K562 (cell line): Measurements from ENCODE around the gene S100A1. TPM values are rescaled to one million over a fixed set of nuclear protein-coding genes. Genes with fewer than 3 reads are reported as not detected.

Source experiments
- ARID1B ChIP-seq: fragments of 450-650 bp; IDR thresholded peaks from 2 replicates; pipeline ENCODE4 v1.6.1; 2016; ENCODE audit warnings: antibody characterized with exemption, mild to moderate bottlenecking, inconsistent platforms
- HIVEP1 ChIP-seq: fragments of 250-450 bp; sonication (Bioruptor Pico); IDR thresholded peaks from 2 replicates; pipeline ENCODE4 v1.4.0; 2020; ENCODE audit warnings: mild to moderate bottlenecking
- KHSRP ChIP-seq: fragments of 450-650 bp; IDR thresholded peaks from 2 replicates; pipeline ENCODE4 v1.6.1; 2017
- MCM3 ChIP-seq: fragments of 450-650 bp; IDR thresholded peaks from 2 replicates; pipeline ENCODE4 v1.6.1; 2016
- RBM15 ChIP-seq: fragments of 200-400 bp; formaldehyde crosslinking; IDR thresholded peaks from 2 replicates; pipeline ENCODE4 v1.6.1; 2018; ENCODE audit warnings: mild to moderate bottlenecking, low read length, moderate library complexity; ENCODE audit not compliant: insufficient read depth
- RFX1 ChIP-seq: fragments of 450-650 bp; IDR thresholded peaks from 2 replicates; pipeline ENCODE4 v1.6.1; 2016; ENCODE audit warnings: mild to moderate bottlenecking, moderate library complexity
- TAL1 ChIP-seq: fragments of 450-650 bp; IDR thresholded peaks from 2 replicates; pipeline ENCODE4 v1.6.1; 2016; ENCODE audit warnings: mild to moderate bottlenecking
- XRCC5 ChIP-seq: fragments of 200-400 bp; formaldehyde crosslinking; IDR thresholded peaks from 2 replicates; pipeline ENCODE4 v1.6.1; 2017; ENCODE audit warnings: low read depth, mild to moderate bottlenecking, low read length
- ZFPM2 ChIP-seq: fragments of 250-450 bp; sonication (Bioruptor Pico); IDR thresholded peaks from 2 replicates; pipeline ENCODE4 v1.5.1; 2022; ENCODE audit warnings: mild to moderate bottlenecking
- ZNF253 ChIP-seq: fragments of 250-450 bp; sonication (Bioruptor Pico); conservative IDR thresholded peaks from 2 replicates; pipeline ENCODE4 v1.6.1; 2021; ENCODE audit warnings: mild to moderate bottlenecking
- ZNF274 ChIP-seq: IDR thresholded peaks from 2 replicates; pipeline ENCODE4 v1.6.1; 2011; ENCODE audit warnings: low read depth, mild to moderate bottlenecking, low read length, moderate library complexity, borderline replicate concordance
- ZNF766 ChIP-seq: fragments of 200-800 bp; sonication (Bioruptor generic); conservative IDR thresholded peaks from 2 replicates; pipeline ENCODE4 v1.6.1; 2016; ENCODE audit warnings: missing genetic modification characterization, missing compliant biosample characterization
- polyA plus RNA-seq, 8 experiments: library from polyadenylated mRNA; depleted of rRNA in 4 of 8; stranded (reverse) in 5 of 8; unstranded in 3 of 8; fragments of >200 nt; fragmentation: Nextera tagmentation in 2 of 8; fragmentation: Illumina TruSeq in 1 of 8; extraction: Ambion mirVana in 2 of 8; extraction: Trizol in 1 of 8; gene quantifications; 2 replicates each; pipeline versions ENCODE4 v1.2.1 to v1.2.3, GENCODE V29; 2011 to 2014; ENCODE audit warnings: inconsistent platforms in 1 of 8, missing spikeins in 1 of 8
- total RNA-seq, 7 experiments: library from RNA; depleted of rRNA in 6 of 7; stranded (reverse); fragments of >200 nt in 6 of 7; fragmentation: Illumina TruSeq in 2 of 7; extraction: Trizol in 2 of 7; gene quantifications; 2 replicates each; pipeline versions ENCODE4 v1.2.1 to v1.2.3, GENCODE V29; 2011 to 2021; ENCODE audit warnings: low replicate concordance in 1 of 7
- TF ChIP-seq, protein P1 (sequence below): fragments of 250-450 bp; sonication (Bioruptor Pico); IDR thresholded peaks from 2 replicates; pipeline ENCODE4 v1.4.0; 2020
- TF ChIP-seq, protein P2 (sequence below), 2 experiments: fragments of 450-650 bp; IDR thresholded peaks; 2 replicates each; pipeline ENCODE4 v1.6.1; 2018; ENCODE audit warnings: mild to moderate bottlenecking in 2 of 2, low read depth in 1 of 2; ENCODE audit not compliant: partially characterized antibody in 2 of 2
- TF ChIP-seq, protein P3 (sequence below), 2 experiments: fragments of 450-650 bp; IDR thresholded peaks; 2 replicates each; pipeline ENCODE4 v1.6.1; 2016; ENCODE audit warnings: mild to moderate bottlenecking in 2 of 2, borderline replicate concordance in 1 of 2, low read depth in 1 of 2, moderate library complexity in 1 of 2

Gene S100A1
- total and polyA plus RNA-seq, 9 of the 15 experiments (the other 6 are each of a cell fraction or from before 2014, with no cell fraction given): 0.44 to 30.1 (median 12.7) TPM

DNA sequence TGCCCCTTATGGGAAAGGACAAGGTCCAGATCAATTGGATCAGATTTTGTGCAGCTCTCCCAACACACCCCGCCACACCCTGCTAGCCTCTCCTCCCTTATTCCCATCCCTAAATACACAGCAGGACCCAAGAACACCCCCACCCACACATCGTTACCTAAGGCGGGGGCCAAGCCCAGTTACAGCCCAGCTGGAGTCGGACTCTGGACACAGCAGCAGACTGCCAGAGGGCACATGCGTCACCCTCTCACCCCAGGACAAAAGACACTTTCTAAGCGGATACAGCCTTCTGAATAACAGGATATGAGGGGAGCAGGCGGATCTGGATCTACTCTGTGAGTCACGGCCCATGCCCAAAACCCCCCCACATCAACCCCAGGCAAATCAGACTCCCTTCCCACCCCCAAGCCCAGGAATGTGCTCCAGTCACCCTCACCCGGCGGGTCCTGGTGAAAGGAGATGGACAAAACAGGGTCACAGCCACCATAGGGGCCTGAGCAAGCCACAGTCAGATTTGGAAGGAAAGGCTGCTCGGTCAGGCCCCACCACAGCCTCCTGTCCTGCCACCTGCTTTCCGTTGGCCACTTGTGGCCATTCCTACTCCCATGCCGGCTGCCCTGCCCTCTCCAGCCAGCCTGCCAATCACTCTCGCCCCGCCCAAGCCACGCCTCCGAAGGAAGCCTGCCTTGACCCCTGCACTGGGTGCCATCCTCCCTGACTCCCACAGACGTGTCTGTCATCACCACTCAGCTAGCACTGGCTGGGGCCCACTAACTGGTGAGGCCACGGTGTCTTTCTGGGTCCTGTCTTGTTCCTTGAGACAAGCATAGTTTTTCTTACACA, 19.3 kb upstream of the S100A1 start (continued):
- TF ChIP-seq, protein P1, sequence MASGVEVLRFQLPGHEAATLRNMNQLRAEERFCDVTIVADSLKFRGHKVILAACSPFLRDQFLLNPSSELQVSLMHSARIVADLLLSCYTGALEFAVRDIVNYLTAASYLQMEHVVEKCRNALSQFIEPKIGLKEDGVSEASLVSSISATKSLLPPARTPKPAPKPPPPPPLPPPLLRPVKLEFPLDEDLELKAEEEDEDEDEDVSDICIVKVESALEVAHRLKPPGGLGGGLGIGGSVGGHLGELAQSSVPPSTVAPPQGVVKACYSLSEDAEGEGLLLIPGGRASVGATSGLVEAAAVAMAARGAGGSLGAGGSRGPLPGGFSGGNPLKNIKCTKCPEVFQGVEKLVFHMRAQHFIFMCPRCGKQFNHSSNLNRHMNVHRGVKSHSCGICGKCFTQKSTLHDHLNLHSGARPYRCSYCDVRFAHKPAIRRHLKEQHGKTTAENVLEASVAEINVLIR (CRISPR knock-in tag): no peak
- no peak for TF ChIP-seq MCM3
- TF ChIP-seq ZNF253 (CRISPR knock-in tag): no peak
- TF ChIP-seq ARID1B: peak; percentile 74
- no peak for TF ChIP-seq ZNF766
- no peak for TF ChIP-seq RFX1
- TF ChIP-seq, protein P2, sequence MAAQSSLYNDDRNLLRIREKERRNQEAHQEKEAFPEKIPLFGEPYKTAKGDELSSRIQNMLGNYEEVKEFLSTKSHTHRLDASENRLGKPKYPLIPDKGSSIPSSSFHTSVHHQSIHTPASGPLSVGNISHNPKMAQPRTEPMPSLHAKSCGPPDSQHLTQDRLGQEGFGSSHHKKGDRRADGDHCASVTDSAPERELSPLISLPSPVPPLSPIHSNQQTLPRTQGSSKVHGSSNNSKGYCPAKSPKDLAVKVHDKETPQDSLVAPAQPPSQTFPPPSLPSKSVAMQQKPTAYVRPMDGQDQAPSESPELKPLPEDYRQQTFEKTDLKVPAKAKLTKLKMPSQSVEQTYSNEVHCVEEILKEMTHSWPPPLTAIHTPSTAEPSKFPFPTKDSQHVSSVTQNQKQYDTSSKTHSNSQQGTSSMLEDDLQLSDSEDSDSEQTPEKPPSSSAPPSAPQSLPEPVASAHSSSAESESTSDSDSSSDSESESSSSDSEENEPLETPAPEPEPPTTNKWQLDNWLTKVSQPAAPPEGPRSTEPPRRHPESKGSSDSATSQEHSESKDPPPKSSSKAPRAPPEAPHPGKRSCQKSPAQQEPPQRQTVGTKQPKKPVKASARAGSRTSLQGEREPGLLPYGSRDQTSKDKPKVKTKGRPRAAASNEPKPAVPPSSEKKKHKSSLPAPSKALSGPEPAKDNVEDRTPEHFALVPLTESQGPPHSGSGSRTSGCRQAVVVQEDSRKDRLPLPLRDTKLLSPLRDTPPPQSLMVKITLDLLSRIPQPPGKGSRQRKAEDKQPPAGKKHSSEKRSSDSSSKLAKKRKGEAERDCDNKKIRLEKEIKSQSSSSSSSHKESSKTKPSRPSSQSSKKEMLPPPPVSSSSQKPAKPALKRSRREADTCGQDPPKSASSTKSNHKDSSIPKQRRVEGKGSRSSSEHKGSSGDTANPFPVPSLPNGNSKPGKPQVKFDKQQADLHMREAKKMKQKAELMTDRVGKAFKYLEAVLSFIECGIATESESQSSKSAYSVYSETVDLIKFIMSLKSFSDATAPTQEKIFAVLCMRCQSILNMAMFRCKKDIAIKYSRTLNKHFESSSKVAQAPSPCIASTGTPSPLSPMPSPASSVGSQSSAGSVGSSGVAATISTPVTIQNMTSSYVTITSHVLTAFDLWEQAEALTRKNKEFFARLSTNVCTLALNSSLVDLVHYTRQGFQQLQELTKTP (IDR thresholded peaks at IDR 0.05; ENCODE audit: low read depth in 1 of 2, partially characterized antibody in 2 of 2): no peak
- TF ChIP-seq KHSRP: no peak
- TF ChIP-seq, protein P3, sequence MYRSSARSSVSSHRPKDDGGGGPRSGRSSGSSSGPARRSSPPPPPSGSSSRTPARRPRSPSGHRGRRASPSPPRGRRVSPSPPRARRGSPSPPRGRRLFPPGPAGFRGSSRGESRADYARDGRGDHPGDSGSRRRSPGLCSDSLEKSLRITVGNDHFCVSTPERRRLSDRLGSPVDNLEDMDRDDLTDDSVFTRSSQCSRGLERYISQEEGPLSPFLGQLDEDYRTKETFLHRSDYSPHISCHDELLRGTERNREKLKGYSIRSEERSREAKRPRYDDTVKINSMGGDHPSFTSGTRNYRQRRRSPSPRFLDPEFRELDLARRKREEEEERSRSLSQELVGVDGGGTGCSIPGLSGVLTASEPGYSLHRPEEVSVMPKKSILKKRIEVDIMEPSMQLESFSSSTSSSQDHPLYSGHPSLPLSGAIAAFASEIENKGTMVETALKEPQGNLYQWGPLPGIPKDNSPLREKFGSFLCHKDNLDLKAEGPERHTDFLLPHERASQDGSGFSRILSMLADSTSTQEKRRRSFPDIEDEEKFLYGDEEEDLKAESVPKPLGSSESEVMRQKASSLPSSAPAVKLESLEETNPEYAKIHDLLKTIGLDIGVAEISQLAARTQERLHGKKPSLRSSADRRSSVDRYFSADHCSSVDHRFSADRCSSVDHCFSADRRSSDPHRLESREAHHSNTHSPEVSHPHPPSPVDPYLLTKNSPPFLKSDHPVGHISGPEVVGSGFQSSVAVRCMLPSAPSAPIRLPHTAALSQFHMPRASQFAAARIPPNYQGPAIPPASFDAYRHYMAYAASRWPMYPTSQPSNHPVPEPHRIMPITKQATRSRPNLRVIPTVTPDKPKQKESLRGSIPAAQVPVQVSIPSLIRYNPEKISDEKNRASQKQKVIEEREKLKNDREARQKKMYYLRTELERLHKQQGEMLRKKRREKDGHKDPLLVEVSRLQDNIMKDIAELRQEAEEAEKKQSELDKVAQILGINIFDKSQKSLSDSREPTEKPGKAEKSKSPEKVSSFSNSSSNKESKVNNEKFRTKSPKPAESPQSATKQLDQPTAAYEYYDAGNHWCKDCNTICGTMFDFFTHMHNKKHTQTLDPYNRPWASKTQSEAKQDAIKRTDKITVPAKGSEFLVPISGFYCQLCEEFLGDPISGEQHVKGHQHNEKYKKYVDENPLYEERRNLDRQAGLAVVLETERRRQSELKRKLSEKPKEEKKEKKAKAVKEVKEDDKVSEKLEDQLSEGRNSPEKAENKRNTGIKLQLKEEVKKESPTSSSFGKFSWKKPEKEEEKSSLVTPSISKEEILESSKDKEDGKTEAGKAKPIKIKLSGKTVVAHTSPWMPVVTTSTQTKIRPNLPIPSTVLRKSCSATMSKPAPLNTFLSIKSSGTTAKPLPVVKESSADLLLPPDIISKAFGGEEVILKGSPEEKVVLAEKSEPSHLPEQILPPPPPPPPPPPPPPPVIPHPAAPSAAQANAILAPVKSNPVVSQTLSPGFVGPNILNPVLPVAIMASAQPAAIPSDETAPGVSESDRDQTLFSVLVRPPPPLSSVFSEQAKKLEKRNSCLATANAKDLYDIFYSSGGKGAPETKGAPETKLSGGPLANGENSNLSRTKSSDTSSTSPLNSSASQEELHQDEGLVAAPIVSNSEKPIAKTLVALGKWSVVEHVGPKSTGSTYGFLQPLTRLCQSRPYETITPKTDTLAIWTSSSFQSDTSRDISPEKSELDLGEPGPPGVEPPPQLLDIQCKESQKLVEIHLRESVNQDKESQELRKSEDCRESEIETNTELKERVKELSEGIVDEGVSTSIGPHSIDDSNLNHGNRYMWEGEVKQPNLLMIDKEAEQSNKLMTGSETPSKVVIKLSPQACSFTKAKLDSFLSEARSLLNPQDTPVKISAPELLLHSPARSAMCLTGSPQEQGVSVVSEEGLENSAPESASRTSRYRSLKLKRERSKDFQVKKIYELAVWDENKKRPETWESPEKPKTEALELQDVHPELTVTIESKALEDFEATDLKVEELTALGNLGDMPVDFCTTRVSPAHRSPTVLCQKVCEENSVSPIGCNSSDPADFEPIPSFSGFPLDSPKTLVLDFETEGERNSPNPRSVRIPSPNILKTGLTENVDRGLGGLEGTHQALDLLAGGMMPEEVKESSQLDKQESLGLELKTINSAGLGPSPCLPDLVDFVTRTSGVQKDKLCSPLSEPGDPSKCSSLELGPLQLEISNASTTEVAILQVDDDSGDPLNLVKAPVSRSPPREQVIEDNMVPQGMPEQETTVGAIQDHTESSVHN (IDR thresholded peaks at IDR 0.05; ENCODE audit: borderline replicate concordance in 1 of 2, low read depth in 1 of 2): no peak
- no peak for TF ChIP-seq ZFPM2 (CRISPR knock-in tag)
- TF ChIP-seq ZNF274: no peak
- TF ChIP-seq TAL1: 0 out of 2 replicates have a peak, but pooled peaks have one; percentile 4
- TF ChIP-seq HIVEP1 (CRISPR knock-in tag): no peak
- no peak for TF ChIP-seq RBM15
- TF ChIP-seq XRCC5: no peak
